GM12872 (cell line): ENCODE data around the gene CLSTN1.

Experiments used
- TF ChIP-seq, protein P1 (sequence below): IDR thresholded peaks from 3 replicates; pipeline ENCODE4 v1.5.1; 2011; ENCODE audit warnings: low read depth, mild to moderate bottlenecking, low read length, moderate library complexity; ENCODE audit not compliant: insufficient read depth

Gene CLSTN1

DNA sequence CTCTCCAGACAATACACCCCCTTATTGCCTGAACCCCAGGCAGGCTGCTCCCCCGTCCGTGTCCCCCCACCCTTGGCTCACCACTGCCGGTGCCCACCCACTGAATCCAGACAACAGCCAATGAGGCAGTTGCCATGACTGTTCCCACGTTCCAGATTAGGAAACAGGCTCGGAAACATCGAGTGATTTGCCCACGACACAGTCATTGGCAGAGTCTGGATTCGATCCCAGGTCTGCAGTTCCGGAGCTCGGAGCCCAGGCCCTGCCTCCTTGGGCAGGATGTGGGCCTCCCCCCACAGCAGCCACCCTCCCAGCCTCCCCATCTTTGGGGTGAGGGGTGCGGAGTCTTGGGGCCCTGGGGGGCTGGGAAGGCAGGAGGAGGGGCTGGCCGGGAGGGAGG, 20.3 kb upstream of the CLSTN1 start:
- TF ChIP-seq, protein P1, sequence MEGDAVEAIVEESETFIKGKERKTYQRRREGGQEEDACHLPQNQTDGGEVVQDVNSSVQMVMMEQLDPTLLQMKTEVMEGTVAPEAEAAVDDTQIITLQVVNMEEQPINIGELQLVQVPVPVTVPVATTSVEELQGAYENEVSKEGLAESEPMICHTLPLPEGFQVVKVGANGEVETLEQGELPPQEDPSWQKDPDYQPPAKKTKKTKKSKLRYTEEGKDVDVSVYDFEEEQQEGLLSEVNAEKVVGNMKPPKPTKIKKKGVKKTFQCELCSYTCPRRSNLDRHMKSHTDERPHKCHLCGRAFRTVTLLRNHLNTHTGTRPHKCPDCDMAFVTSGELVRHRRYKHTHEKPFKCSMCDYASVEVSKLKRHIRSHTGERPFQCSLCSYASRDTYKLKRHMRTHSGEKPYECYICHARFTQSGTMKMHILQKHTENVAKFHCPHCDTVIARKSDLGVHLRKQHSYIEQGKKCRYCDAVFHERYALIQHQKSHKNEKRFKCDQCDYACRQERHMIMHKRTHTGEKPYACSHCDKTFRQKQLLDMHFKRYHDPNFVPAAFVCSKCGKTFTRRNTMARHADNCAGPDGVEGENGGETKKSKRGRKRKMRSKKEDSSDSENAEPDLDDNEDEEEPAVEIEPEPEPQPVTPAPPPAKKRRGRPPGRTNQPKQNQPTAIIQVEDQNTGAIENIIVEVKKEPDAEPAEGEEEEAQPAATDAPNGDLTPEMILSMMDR = no peak

DNA sequence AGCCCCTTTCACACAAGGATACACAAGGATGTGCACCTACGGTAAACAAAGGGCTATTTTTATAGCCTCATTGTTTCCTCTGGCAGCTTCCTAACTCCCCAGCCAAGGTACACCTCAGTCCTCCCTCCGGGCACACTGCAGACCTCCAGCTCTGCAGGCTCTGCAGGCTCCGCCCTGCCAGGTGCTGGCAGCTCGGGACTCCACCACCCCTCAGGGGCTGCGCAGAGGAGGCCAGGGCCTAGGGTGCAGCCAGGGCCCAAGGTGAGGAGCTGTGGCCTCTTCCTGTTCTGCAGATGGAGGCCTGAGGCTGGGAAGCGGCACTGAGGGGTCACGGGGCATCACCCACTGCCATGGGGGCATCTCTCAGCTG, 19.8 kb upstream of the CLSTN1 start:
- TF ChIP-seq, protein P1 = no peak

DNA sequence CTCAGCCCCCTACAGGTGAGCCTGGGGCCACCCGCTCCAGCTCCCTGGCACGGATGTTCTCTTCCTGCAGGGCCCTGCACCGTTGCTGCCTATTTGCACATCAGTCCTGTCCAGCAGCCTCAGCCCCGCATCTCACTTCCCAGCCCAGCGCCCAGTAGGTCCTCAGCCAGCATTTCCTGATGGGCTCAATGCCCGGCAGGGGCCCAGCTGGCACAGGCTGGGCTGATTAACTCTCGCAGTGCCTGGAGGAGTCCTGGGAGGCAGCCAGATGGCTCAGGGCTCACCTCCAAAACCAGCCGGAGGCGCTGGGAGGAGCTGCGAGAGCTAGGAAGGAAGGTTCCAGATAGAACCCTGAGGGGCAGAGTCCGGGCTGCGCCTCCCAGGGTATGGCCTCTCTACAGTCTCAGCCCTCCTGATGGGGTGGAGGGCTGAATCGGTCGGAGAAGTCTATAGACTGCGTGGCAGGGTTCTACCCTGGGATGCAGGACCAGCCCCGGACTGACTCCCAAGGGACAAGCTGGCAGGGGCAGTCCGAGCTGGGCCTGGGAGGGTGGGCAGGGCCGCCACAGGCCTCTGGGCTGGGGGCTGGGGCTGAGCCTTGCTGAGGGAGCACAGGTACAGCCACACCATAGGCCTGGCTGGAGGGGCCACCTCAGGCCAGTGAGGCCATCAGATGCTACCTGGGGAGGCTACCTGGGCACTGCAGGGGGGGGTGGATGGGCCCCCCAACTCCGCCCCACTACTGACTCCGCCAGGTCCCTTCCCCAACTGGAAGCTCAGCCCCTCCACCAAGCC, 19.2 kb upstream of the CLSTN1 start:
- TF ChIP-seq, protein P1 = no peak

DNA sequence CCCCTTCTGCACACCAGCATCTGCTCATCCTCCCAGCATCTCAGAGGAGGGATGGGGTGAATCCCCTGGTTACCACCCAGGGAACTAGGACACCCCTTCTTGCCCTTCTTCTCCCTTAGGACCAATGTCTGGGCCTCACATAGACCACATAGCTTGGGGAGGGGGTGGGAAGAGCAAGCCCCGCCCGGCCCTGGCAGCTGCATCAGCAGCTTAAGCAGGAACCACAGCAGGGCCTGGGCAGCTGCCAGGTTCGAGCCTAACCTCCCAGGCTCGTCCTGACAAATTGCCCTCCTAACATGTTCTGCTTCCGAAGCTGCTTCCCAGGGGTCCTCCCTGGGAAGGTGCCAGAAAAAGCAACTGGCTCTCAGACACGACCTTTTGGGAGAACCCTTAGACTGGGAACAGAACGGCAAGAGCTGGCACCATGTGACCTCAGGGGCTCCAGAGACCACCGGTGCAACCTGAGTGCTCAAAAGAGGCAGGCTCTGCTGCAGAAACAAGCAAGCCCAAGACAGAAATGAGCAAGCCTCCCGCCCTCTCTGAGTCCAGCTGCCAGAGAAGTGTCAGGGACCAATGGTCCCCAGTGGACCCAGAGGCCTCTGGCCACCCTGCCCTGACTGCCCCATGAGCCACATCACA, 18.4 kb upstream of the CLSTN1 start:
- TF ChIP-seq, protein P1 = no peak

DNA sequence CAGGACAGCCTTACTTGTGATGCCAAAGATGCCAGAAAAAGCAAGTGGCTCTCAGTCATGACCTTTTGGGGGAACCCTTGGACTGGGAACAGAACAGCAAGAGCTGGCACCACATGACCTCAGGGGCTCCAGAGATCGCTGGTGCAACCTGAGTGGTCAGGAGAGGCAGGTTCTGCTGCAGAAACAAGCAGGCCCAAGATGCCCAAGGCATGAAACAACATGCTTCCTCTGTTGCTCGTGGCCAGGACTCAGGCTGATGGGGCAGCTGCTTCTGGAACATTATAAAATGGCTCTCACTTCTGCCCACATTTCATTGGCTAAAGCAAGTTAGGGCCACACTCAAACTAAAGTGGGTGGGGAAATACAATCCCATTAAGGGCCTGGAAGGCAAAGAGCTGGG, 17.7 kb upstream of the CLSTN1 start:
- TF ChIP-seq, protein P1 = no peak

DNA sequence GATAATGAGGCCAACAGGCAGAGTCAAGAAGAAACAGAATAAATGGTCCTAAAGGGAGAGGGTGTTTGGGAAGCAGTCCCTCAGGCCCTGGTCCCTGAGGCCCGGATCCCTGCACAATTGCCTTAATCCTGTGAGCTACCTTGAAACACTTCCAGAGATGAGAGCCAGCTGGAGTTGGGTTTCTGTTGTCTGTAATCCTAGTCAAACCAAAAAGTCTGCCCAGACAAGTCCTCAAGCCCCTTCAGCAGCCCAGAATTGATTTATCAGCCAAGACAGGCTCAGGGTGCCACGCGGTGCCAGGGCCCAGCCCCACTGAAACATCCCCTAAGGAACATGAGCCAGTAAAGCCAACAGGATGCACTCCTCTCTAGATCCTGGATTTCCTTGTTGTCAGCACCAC, 16.4 kb upstream of the CLSTN1 start:
- TF ChIP-seq, protein P1 = no peak

DNA sequence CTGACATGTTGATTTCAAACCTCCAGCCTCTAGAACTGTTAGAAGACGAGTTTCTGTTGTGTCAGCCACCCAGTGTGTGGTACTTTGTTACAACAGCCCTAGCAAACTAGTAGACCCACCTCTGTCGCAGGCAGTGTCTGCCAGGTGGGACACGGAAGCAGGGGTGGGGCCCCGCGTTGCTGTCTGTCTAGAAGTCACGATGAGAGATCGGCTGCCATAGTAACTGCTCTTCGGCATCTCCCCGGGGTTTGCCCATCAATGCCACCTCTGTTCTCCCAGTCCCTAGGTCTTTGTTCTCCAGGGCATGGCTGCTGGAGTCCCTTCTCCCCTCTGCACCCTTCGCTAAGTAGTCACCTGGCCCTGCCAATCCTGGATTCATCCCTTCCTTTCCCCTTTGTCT, 15.2 kb upstream of the CLSTN1 start:
- TF ChIP-seq, protein P1 = no peak
